Cardiac fibroblast (primary cell): Measurements from ENCODE around the gene LAMA2.

ENCODE experiments used
- DNase-seq, 2 donors: peaks; one replicate each; pipeline versions ENCODE4 v3.0.0 to v3.0.0-alpha.2; 2010; ENCODE audit warnings: low read depth in 2 of 2
- H3K4me3 ChIP-seq, 2 donors: replicated peaks in 1 of 2; 1 replicate in 1 of 2; 2 replicates in 1 of 2; pipeline ENCODE4 v1.5.1; 2011; ENCODE audit warnings: low read depth in 2 of 2, low read length in 2 of 2, mild to moderate bottlenecking in 2 of 2, moderate library complexity in 1 of 2
- CTCF ChIP-seq: IDR thresholded peaks from one replicate; pipeline ENCODE4 v1.5.1; 2011; ENCODE audit warnings: low read depth, mild to moderate bottlenecking, low read length, inconsistent platforms

Gene LAMA2

GRCh38 chr6:129115471-129115870 is 232.5 kb downstream of the LAMA2 start:
- H3K4me3 ChIP-seq = no peak overlapping the region
- DNase-seq = no peak

DNA sequence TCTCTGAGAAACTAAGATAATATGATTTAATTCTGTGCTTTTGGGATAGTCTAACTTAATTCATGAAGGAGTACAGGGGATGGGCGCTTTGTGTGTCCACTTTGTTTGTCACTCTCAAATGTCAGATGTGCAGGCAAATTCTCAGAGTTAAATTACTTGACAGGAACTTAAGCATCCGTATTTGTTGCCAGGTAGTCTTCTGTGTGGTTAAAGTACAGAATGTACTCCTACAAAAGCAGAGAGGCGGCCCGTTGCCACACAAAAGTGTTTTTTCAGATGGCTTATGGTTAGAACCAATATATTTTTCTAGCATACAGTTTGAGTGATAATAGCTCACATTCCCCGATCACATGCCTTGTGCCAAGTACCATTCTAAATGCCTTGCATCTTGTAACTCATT is 234.4 kb downstream of the LAMA2 start:
- DNase-seq = no peak
- TF ChIP-seq CTCF = no peak
- H3K4me3 ChIP-seq = no peak overlapping the region

More at GRCh38 chr6:129115471-129115870, 232.5 kb downstream of the LAMA2 start:
- TF ChIP-seq CTCF = no peak

GRCh38 chr6:129120856-129121638 is 238.1 kb downstream of the LAMA2 start:
- TF ChIP-seq CTCF = no peak
- peak in 1 of 2 donors; percentile 59 for DNase-seq
- no peak overlapping the region for H3K4me3 ChIP-seq

DNA sequence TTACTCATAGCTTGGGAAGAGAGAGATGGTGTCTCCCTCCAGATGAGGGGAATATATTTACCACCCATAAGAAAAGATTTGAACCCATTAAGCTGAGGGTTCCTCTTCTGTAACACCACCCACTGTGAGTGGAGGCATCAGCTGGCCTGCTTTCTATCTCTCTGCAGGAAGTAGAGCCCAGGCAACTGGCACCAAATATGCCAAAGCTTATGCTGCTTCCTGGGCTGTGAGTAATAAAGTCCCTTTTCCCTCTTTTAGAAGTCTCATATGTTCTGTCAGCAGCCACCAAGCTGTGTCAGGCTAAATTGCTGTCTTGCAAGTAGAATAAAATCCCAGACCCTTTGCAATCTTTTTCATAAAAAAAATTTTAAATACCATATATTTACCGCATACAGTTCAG is 241.4 kb downstream of the LAMA2 start:
- no peak for TF ChIP-seq CTCF
- no peak for DNase-seq
- H3K4me3 ChIP-seq = no peak overlapping the region

- no peak for TF ChIP-seq CTCF
- no peak overlapping the region for H3K4me3 ChIP-seq
- DNase-seq = peak in 1 of 2 donors; percentile 18
These were observed 247.2 kb downstream of the LAMA2 start for GRCh38 chr6:129130106-129130505.

DNA sequence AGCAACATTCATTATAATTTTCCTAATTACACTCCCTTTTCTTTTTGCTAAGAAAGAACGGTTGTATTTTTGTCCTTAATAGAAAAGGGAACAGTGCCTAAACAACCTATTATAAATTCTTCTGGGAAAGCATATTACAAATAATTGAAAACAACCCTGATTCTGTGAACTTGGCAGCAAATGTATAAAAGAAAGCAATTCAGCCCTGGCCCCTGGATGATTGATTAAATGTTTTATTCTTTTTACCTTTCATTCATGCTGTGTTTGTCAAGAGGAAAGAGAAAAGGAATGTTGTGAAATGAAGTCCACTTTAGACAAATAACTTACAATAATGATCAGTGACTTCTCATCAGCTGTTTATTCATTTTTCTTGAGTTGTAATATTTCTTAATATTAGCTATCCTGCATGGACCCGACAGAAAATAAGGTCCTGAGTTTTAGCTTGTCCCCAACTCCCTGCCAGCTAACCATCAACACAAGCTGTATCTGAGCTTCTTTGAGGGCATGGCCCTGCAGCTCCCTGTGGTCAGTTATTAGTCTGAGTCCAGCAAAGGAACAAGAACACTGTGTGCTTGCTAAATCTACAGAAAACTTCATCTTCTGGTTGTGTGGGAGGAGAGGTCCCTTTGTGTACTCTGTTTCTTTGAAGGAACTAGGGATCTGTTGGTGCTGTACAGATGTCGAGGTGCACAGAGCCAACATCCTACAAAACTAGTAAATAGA is 248.2 kb downstream of the LAMA2 start:
- peak; percentile 47 to 80 for DNase-seq
- TF ChIP-seq CTCF = no peak
- no peak overlapping the region for H3K4me3 ChIP-seq
